ENCODE measurements around the gene SPCS2. TPM values are rescaled to one million over a fixed set of nuclear protein-coding genes. Genes with fewer than 3 reads are reported as not detected.

The SPCS2 gene
- total and polyA plus RNA-seq, 2 of the 8 experiments (the other 6 are each of a cell fraction or from before 2014, with no cell fraction given): 92.7 to 161 TPM

GRCh38 chr11:74984730-74985129 lies 35.7 kb downstream of the SPCS2 start:
- no peak overlapping the region for H4K91ac ChIP-seq (replicated peaks; ENCODE audit: insufficient read length, low read length)
- no peak overlapping the region for H2BK12ac ChIP-seq (ENCODE audit: low read depth, low read length)
- H3K79me1 ChIP-seq (ENCODE audit: low read depth, low read length): no peaks in the 10 kb centered on the region; the same call in 1 of the 2 replicates
- no peak overlapping the region for H3K14ac ChIP-seq (ENCODE audit: insufficient read length)
- WGBS, 2 experiments (ENCODE audit: extremely low coverage in 1 of 2, insufficient coverage in 1 of 2, insufficient read length in 1 of 2, insufficient replicate concordance in 2 of 2, low coverage in 1 of 2, low lambda C conversion rate in 2 of 2, missing lambda C conversion rate in 1 of 2): 88% methylated on average over 2 of the region's 2 CpGs; no CpG with 5 or more reads in 1 of the 2 experiments
- no peak overlapping the region for H2AK5ac ChIP-seq (ENCODE audit: low read depth, low read length)
- no peak overlapping the region for H3K4ac ChIP-seq (replicated peaks; ENCODE audit: insufficient read length, low read depth, low read length)
- no peaks in the 10 kb centered on the region for H3K27me3 ChIP-seq (replicated peaks in 1 of 4; ENCODE audit: control insufficient read depth in 3 of 4, extremely low read depth in 1 of 4, insufficient read depth in 3 of 4, low read length in 3 of 4)
- H3K9me3 ChIP-seq (ENCODE audit: insufficient read depth in 2 of 2, low read depth in 1 of 2, low read length in 1 of 2): no peaks in the 10 kb centered on the region
- H2BK15ac ChIP-seq (ENCODE audit: low read length): no peak overlapping the region
- H3K27ac ChIP-seq (ENCODE audit: low read depth, low read length): no peak overlapping the region
- H2BK20ac ChIP-seq (ENCODE audit: low read length): no peak overlapping the region
- H3K4me1 ChIP-seq (replicated peaks in 1 of 4; ENCODE audit: control insufficient read depth in 3 of 4, insufficient read depth in 4 of 4, low read length in 3 of 4): no peaks in the 10 kb centered on the region; a peak in 2 of 7 replicates
- H4K8ac ChIP-seq (ENCODE audit: extremely low read depth, insufficient read depth, low read length): no peak overlapping the region
- peaks cover 0 to 2% (median under 1%) of the 10 kb centered on the region in 4 experiments; a peak in 2 of 8 replicates for H3K36me3 ChIP-seq (ENCODE audit: control insufficient read depth in 2 of 4, insufficient read depth in 4 of 4, low read length in 3 of 4)
- no peak overlapping the region for H4K5ac ChIP-seq (ENCODE audit: insufficient read length, low read depth, low read length)
- no peak overlapping the region for H2BK120ac ChIP-seq (replicated peaks; ENCODE audit: low read depth, low read length)
- no peak overlapping the region for H2BK5ac ChIP-seq (ENCODE audit: low read depth, low read length)
- H3K56ac ChIP-seq (replicated peaks; ENCODE audit: insufficient read length, low read depth, low read length): no peak overlapping the region
- no peak for DNase-seq (ENCODE audit: low read depth in 1 of 2, low spot score in 2 of 2)
- H3K23ac ChIP-seq (ENCODE audit: insufficient read length): no peak overlapping the region
- H3K79me2 ChIP-seq (ENCODE audit: control insufficient read depth in 1 of 2, insufficient read depth in 2 of 2, low read length in 2 of 2): no peaks in the 10 kb centered on the region
- no peak overlapping the region for H3K18ac ChIP-seq (ENCODE audit: extremely low read depth, low read length)
- peaks cover 7% of the 10 kb centered on the region; the same call in 1 of the 2 replicates for H3K23me2 ChIP-seq (ENCODE audit: low read depth, low read length)
- ChIA-PET POLR2A (ENCODE audit: partially characterized antibody) (interaction anchor here (0.9 kb wide), 1 partner anchor 45 kb away, joined by 4 read pairs; no protein-coding TSS in a partner anchor), CTCF (ENCODE audit: partially characterized antibody) (interaction anchor here (0.7 to 1.1 kb wide), 2 partner anchors 28 to 38 kb away, joined by 3 read pairs; no protein-coding TSS in a partner anchor)
- H4K20me1 ChIP-seq (replicated peaks in 1 of 2; ENCODE audit: control insufficient read depth in 1 of 2, insufficient read depth in 2 of 2, low read length in 2 of 2): no peaks in the 10 kb centered on the region
- H3K4me3 ChIP-seq (ENCODE audit: extremely low read depth in 1 of 4, insufficient read depth in 2 of 4, low read depth in 3 of 4, low read length in 4 of 4): no peak overlapping the region
- no peak overlapping the region for H2AFZ ChIP-seq (ENCODE audit: low read length)
- no peak overlapping the region for H3K4me2 ChIP-seq (ENCODE audit: insufficient read depth in 1 of 2, low read depth in 2 of 2, low read length in 2 of 2)
- FAIRE-seq: no peak
- H3K9ac ChIP-seq (replicated peaks in 1 of 4; ENCODE audit: extremely low read depth in 1 of 4, low read depth in 3 of 4, low read length in 3 of 4): no peak overlapping the region

Data from H1 (cell line).